Left lung (tissue), 10 donors: Measurements from ENCODE around the gene NCAM2. TPM values are rescaled to one million over a fixed set of nuclear protein-coding genes. Genes with fewer than 3 reads are reported as not detected.

ENCODE experiments used
- ATAC-seq: fragments of 200-7000 bp; cut with Tn5 transposase; one replicate; pipeline ENCODE4 v1.9.1; 2020; ENCODE audit warnings: moderate library complexity
- DNase-seq, 4 donors: peaks; one replicate each; pipeline ENCODE4 v3.0.0-alpha.2; 2013 to 2020
- H3K27ac ChIP-seq, 2 donors: fragments of 200-600 bp; sonication (generic) in 1 of 2; one replicate each; pipeline versions ENCODE4 v1.5.0 to v1.8.0; 2020 to 2021
- H3K27me3 ChIP-seq, 2 donors: fragments of 200-600 bp; sonication (generic) in 1 of 2; one replicate each; pipeline versions ENCODE4 v1.5.0 to v1.8.0; 2020 to 2021
- H3K36me3 ChIP-seq, 2 donors: fragments of 200-600 bp; sonication (generic) in 1 of 2; one replicate each; pipeline versions ENCODE4 v1.5.0 to v1.8.0; 2020 to 2021
- H3K4me1 ChIP-seq, 2 donors: fragments of 200-600 bp; one replicate each; pipeline ENCODE4 v1.8.0; 2021
- H3K4me3 ChIP-seq, 2 donors: fragments of 200-600 bp; sonication (generic) in 1 of 2; one replicate each; pipeline versions ENCODE4 v1.5.0 to v1.8.0; 2020 to 2021; ENCODE audit warnings: mild to moderate bottlenecking in 1 of 2
- H3K9me3 ChIP-seq, 2 donors: fragments of 200-600 bp; sonication (generic) in 1 of 2; one replicate each; pipeline versions ENCODE4 v1.5.0 to v1.8.0; 2020 to 2021
- CTCF ChIP-seq, 2 donors: fragments of 200-600 bp; sonication (generic) in 1 of 2; IDR thresholded peaks; one replicate each; pipeline versions ENCODE4 v1.5.0 to v1.8.0; 2021; ENCODE audit warnings: antibody characterized with exemption in 2 of 2
- intact Hi-C, 2 donors: fragments of 100-400 bp; cut with DNase I; formaldehyde crosslinking; loops; one replicate each; pipeline versions ENCODE4 v1.11.2 to v1.14.2; 2022
- polyA plus RNA-seq, 6 donors: library from polyadenylated mRNA; unstranded; fragments of 120-200 nt; gene quantifications; one replicate each; pipeline ENCODE4 v1.2.1, GENCODE V29; 2013; ENCODE audit not compliant: insufficient read length in 6 of 6
- total RNA-seq, 2 donors: library from RNA; stranded (reverse); fragmentation: NEBNext Ultra II Directional; extraction: Animal tissue kit (Norgen Biotek cat#: 25700); gene quantifications; one replicate each; pipeline ENCODE4 v1.2.1, GENCODE V29; 2021
- donor health status: DM: no; HTN: yes; CAD: no.
- donor health status: DM: no; HTN: no; CAD: no.

The NCAM2 gene
- total and polyA plus RNA-seq, 8 donors: 3.3 to 30.4 (median 4.6) TPM

- no peak for DNase-seq
- no peak overlapping the region for H3K4me3 ChIP-seq
- H3K9me3 ChIP-seq: no peaks in the 10 kb centered on the region
- H3K36me3 ChIP-seq: no peaks in the 10 kb centered on the region
- no peaks in the 10 kb centered on the region for H3K27me3 ChIP-seq
- intact Hi-C loops: no loop called here
- H3K4me1 ChIP-seq: no peaks in the 10 kb centered on the region
- TF ChIP-seq CTCF (IDR thresholded peaks at IDR 0.05): no peak
- no peak for ATAC-seq
- no peak overlapping the region for H3K27ac ChIP-seq
Measured at GRCh38 chr21:20970691-20971090, 27.5 kb upstream of the NCAM2 start.

- no peaks in the 10 kb centered on the region for H3K4me1 ChIP-seq
- H3K9me3 ChIP-seq: no peaks in the 10 kb centered on the region
Measured at GRCh38 chr21:20971296-20971921, 26.8 kb upstream of the NCAM2 start.

GRCh38 chr21:20994790-20995189 lies 3.4 kb upstream of the NCAM2 start:
- intact Hi-C loops: no loop called here
- Histone ChIP-seq H3K4me3 (no peak overlapping the region), H3K36me3 (no peaks in the 10 kb centered on the region)

More at GRCh38 chr21:20971296-20971921, 26.8 kb upstream of the NCAM2 start:
- TF ChIP-seq CTCF (IDR thresholded peaks at IDR 0.05): peak in 1 of 2 donors; percentile 44
- intact Hi-C loops: no loop called here
- H3K27me3 ChIP-seq: no peaks in the 10 kb centered on the region
- DNase-seq: peak in 3 of 4 donors; percentile 25 to 68 (median 38)
- no peaks in the 10 kb centered on the region for H3K36me3 ChIP-seq
- H3K27ac ChIP-seq: no peak overlapping the region
- peak; percentile 68 for ATAC-seq
- H3K4me3 ChIP-seq: no peak overlapping the region

GRCh38 chr21:20996421-20997310 lies 1.5 kb upstream of the NCAM2 start:
- peak overlapping the region; percentile 44 to 53 for H3K4me3 ChIP-seq
- H3K9me3 ChIP-seq: no peaks in the 10 kb centered on the region
- peaks cover 0 to 21% of the 10 kb centered on the region in 2 donors for H3K4me1 ChIP-seq
- DNase-seq (peak in 3 of 4 donors; percentile 5 to 63 (median 37)), ATAC-seq (peak; percentile 28)
- H3K27me3 ChIP-seq: peaks cover 0 to 41% of the 10 kb centered on the region in 2 donors
- H3K27ac ChIP-seq: no peak overlapping the region
- TF ChIP-seq CTCF (IDR thresholded peaks at IDR 0.05): no peak
- no peaks in the 10 kb centered on the region for H3K36me3 ChIP-seq
- intact Hi-C loops: no loop called here

More at GRCh38 chr21:20994790-20995189, 3.4 kb upstream of the NCAM2 start:
- Histone ChIP-seq H3K4me1 (peaks cover 0 to 21% of the 10 kb centered on the region in 2 donors), H3K27me3 (peaks cover 0 to 37% of the 10 kb centered on the region in 2 donors), H3K9me3 (no peaks in the 10 kb centered on the region), H3K27ac (no peak overlapping the region)
- no peak for DNase-seq
- ATAC-seq: no peak
- no peak for TF ChIP-seq CTCF (IDR thresholded peaks at IDR 0.05)

GRCh38 chr21:20997311-20997635 lies 936 bp upstream of the NCAM2 start:
- Histone ChIP-seq H3K27me3 (peaks cover 0 to 41% of the 10 kb centered on the region in 2 donors), H3K27ac (no peak overlapping the region), H3K36me3 (no peaks in the 10 kb centered on the region), H3K4me3 (peak overlapping the region; percentile 44 to 53), H3K9me3 (no peaks in the 10 kb centered on the region), H3K4me1 (peaks cover 0 to 21% of the 10 kb centered on the region in 2 donors)
- no peak for TF ChIP-seq CTCF (IDR thresholded peaks at IDR 0.05)
- peak; percentile 55 for ATAC-seq
- DNase-seq: peak in 2 of 4 donors; percentile 11 to 60
- intact Hi-C loops: no loop called here
